ENCODE data around the gene TMEM242.
A peak's percentile ranks its signal among the peaks of the same experiment; 100 is the strongest.
"Not testable (repeated sequence)": the region's sequence is repeated elsewhere in the genome, so short reads cannot be mapped to it uniquely, and the experiment has no call there.

The TMEM242 gene

DNA sequence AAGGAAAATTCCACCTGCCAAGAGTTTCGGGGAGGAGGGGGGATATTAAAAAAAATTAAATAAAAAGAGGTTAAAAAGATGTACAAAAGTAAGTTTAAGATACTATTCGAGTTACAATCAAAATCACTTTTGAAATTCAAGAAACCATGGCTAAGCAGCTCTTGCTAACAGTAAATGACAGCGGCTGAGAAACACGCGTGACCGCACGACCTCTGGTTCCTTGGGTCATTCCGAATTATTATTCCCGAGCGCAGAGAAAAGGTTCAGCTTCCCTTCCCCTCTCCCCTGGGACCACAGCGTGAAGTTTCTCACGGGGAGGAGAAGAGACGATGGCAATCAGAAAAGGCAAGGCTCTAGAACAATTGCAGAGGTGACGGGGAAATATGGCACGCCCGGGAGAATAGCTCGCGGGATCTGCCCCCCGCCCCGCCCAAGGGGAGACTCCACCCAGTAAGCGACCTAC lies 496 bp downstream of the TMEM242 start:
- peak in 1 of 2 donors; percentile 91 for ATAC-seq

DNA sequence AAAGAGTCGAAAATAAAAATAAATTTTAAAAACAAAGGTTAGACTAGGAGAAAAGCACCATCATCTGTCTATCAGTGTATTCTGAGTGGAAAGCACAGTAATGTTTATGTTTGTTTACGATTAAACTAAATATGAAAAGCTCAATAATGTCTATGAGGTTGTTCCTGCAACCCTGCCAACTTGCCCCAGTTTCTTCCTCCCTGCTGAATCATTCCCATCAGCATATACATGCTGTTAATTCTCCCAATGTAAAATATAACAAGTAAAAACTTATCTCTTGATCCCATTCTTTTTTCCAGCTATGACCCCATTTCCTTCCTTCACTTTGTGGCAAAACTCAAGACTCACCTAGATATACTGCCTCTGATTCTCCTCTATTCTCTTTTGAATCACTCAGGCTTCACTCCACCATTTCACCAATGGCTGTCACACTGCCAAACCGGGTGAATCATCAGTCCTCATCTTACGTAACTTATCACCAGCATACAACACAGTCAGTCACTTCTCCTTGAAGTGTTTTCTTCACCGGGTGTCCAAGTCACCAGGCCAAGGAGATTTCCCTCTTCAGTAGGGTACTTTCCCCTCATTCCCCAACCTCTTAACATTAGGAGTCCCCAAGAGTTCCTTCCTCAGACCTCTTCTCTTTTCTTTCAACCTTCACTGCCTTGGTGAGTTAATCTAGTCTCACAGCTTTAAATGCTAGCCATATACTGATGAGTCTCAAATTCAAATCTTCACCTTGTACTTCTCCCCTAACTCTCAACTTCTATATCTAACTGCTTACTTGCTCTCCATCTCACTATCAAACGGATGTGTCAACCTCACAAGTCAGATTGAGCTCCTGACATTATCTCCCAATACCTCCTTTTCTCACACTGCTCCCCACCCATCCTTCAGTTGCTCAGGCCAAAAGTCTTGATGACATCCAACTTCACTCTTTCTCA lies 6.2 kb downstream of the TMEM242 start:
- peak; percentile 39 to 43 for ATAC-seq

GRCh38 chr6:157314705-157315321 lies 8.5 kb downstream of the TMEM242 start:
- ATAC-seq, result peak; percentile 57 to 72

DNA sequence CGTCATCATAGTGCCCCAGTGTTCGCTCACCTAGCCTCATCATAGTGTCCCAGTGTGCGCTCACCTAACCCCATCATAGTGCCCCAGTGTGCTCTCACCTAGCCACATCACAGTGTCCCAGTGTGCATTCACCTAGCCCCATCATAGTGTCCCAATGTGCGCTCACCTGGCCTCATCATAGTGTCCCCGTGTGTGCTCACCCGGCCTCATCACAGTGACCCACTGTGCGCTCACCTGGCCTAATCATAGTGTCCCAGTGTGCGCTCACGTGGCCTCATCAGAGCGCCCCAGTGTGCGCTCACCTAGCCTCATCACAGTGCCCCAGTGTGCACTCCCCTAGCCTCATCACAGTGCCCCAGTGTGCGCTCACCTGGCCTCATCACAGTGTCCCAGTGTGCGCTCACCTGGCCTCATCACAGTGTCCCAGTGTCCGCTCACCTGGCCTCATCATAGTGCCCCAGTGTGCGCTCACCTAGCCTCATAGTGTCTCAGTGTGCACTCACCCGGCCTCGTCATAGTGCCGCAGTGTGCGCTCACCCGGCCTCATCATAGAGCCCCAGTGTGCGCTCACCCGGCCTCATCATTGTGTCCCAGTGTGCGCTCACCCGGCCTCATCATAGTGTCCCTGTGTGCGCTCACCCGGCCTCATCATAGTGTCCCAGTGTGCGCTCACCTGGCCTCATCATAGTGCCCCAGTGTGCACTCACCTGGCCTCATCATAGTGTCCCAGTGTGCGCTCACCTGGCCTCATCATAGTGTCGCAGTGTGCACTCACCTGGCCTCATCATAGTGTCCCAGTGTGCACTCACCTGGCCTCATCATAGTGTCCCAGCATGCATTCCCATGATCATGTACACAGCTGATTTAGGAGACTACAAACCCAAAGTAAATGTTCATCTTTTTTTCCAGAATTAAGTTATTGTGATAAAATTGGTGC lies 9.5 kb downstream of the TMEM242 start:
- ATAC-seq, result no peak

DNA sequence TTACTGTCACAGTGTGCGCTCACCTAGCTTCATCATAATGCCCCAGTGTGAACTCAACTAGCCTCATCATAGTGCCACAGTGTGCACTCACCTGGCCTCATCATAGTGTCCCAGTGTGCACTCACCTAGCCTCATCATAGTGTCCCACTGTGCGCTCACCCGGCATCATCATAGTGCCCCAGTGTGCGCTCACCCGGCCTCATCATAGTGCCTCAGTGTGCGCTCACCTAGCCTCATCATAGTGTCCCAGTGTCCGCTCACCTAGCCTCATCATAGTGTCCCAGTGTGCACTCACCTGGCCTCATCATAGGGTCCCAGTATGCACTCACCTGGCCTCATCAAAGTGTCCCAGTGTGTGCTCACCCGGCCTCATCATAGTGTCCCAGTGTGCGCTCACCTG lies 10.6 kb downstream of the TMEM242 start:
- ATAC-seq, result no peak

DNA sequence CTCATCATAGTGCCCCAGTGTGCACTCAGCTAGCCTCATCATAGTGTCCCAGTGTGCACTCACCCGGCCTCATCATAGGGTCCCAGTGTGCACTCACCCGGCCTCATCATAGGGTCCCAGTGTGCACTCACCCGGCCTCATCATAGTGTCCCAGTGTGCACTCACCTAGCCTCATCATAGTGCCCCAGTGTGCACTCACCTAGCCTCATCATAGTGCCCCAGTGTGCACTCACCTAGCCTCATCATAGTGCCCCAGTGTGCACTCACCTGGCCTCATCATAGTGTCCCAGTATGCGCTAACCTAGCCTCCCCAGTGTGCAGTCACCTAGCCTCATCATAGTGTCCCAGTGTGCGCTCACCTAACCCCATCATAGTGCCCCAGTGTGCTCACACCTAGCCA lies 12.6 kb downstream of the TMEM242 start:
- not testable (repeated sequence) for ATAC-seq

DNA sequence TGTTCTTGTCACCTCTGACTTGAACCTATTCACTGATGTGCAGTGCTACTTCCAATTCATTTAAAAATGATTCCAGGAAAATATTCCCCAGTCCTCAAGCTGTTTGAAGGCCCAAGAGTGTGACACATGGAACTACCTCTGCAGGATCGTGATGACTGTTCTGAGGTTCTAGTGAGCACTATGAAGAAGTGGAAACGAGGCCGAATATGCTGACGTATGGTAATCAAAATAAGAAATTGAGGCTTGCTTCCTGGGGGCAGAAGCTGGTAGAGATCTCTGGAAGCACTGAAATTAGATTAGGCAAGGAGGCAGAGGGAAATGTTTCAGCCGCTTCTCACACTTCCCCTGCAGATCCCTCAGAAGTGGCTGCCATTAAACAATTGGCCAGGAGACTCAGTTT lies 15.7 kb downstream of the TMEM242 start:
- ATAC-seq, result no peak

DNA sequence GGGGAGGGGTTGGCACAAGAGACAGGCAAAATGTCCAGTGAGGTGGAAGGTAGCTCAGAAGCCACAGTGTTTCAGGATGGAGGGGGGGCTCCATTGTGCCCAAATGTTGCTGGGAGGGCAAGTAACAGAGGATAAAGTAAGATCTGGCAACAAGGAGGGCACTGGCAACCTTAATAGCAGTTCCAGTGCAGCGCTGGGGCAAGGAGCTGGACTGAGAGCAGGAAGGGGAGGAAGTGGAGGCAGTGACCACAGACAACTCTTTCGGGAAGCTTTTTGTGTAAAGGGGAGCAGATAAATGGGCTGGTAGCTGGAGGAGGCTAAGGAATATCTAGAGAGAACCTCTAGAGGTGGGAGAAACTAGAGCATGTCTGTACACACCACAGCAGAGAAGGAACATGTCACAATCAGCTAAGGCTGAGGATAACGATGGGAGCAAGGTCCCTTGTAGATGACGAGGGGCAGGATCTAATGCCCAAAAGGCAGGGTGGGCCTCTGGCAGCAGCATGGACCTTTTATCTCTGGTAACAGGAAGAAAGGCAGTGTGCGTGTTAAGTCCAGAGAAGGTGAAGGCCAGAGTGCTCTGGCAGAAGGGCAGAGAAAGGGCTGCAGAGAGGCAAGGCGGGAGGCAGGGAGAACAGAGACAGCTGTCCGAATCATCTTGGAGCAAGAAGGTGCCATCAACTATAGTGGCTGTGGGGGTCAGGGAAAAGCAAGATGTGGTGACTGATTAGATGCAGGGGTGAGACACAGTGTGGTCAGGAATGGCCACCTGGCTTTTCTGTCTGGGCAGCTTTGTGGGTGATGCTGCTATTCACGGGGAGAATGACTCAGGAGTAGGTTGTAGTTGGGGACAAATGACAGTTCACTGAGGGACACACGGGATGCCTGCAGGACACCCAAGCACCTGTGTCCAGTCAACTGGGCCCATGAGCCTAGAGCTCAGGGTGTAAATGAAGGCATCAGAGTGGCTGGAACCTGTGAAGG lies 17.4 kb downstream of the TMEM242 start:
- no peak for ATAC-seq

DNA sequence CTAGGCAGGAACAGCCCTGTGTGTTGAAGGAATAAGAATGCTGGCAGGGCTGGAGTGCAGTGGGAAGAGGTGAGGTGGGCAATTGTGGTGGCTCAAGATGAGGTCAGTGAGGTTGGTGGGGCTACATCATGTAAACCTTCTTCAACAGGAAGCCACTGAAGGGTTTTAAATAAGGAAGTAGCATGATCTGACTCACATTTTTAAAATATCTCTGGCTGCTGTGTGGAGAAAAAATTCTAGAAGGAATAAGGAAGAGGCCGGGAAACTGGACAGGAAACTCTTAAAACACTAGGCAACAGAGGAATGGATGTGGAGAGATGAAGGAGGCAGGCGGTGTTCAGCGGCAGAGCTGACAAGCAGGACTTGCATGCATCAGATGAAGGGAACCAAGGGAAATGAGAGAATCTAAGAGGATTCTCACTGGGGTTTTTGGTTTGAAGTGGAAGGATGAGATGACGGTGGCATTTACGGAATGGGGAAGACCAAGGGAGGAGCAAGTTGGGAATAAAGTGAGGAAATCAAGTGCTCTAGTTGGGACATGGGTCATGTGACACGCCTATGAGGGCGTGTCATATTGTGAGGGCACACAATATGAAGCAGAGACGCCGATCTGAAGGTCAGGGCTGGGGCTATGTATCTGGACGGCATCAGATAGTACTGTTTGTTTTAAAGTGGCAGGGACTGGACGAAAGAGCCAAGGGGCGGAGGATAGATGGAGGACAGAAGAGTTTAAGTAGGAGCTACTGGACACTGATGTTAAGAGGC lies 18.2 kb downstream of the TMEM242 start:
- ATAC-seq, result no peak

- no peak for ATAC-seq
Measured at GRCh38 chr6:157302736-157303135, 20.6 kb downstream of the TMEM242 start.

DNA sequence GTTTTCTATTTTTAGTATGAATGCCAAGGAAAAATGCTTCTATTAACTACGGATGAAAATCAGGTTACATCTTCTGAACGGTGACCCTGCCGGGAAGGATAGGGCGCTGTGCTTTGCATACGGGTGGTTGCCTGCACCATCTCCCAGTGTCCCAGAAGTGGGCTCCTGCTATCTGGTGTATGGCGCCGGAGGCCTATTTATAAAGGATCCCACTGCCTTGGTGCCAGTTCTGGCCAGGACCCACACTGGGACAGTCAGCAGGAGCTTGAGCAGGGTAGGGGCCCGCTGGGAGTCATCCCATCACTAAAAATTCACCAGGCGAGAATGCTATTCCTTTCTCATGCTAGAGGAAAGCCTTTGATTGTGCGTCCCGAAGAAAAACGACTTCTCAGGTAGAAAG lies 22.9 kb downstream of the TMEM242 start:
- no peak for ATAC-seq

DNA sequence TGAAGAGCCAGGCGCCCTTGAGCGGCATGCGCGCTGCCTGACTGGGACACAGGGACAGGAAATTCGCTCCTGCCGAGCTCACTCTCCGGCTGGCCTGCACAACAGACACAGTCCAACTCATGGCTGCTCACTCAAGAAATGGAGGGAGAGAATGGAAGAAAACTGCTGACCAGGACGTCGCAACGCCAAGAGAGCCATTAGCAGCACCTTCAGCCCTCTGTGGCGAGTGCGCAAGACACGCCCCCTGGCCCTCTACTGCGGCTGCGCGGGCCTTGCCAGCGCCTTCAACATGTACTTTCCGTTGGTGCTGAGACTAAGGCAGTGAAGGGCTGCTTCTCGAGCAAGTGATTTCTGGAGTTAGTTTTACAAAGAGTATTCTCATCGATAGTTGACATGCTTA lies 23.3 kb downstream of the TMEM242 start:
- ATAC-seq, result no peak

- no peak for ATAC-seq
Measured at GRCh38 chr6:157298216-157298724, 25.0 kb downstream of the TMEM242 start.

DNA sequence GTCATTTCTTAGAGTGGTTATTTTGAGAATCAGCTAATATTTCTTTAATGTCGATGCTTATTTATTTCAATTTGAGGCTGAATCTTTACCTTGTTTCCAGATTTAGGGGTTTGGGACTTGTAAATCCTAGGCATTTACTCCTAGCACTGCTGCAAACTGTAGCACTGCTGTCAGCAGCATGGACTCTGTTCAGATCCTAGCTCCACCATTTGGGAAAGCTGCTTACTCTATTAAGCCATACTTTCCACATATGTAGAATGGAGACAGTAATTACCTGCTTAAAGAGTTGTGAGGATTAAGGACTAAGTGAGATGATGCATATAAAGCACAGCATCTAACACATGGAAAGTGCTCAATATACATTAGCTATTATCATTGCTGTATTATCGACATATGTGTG lies 28.7 kb downstream of the TMEM242 start:
- ATAC-seq, result no peak

- ATAC-seq, result no peak
Measured at GRCh38 chr6:157293780-157294179, 29.5 kb downstream of the TMEM242 start.

DNA sequence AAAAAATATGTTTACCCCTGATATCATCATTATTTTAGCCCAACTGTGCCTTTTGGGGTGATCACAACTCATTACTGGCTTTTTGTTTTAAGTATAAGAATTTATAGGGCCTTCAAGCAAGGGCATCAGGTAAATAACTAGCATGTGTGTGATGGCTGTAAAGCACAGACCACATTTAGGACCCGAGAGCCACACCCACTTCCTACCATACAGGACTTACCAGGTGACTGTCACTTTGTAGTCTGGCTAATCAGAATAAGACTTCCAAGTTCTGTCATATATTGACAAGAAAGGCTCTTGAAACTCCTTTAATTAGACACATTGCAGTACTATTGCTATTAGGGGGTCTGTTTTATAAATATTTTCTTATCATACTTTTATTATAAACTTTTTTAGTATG lies 31.1 kb downstream of the TMEM242 start:
- ATAC-seq, result no peak

GRCh38 chr6:157291356-157291755 lies 32.0 kb downstream of the TMEM242 start:
- no peak for ATAC-seq

- ATAC-seq, result no peak
Measured at GRCh38 chr6:157290797-157291196, 32.5 kb downstream of the TMEM242 start.

- no peak for ATAC-seq
Measured at GRCh38 chr6:157289764-157290163, 33.6 kb downstream of the TMEM242 start.

DNA sequence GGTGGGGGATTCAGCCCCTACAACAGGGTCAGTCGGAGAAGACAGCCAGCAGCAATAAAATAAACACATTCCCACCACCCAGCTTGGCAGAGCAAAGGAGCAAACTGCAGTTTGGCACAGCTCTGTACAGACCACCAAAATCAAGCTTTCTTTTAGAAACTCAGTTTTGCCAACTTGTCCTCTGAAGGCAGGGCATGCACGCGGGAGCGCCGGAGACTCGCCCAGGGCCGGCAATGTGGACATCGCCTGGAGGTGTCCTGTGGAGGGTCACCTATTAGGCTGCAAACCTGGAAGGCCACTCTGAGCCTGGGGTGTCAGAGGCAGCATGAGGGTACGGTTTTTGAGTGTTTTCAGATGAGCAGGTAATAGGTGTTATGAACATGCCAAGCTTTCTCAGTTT lies 34.7 kb downstream of the TMEM242 start:
- ATAC-seq, result no peak

DNA sequence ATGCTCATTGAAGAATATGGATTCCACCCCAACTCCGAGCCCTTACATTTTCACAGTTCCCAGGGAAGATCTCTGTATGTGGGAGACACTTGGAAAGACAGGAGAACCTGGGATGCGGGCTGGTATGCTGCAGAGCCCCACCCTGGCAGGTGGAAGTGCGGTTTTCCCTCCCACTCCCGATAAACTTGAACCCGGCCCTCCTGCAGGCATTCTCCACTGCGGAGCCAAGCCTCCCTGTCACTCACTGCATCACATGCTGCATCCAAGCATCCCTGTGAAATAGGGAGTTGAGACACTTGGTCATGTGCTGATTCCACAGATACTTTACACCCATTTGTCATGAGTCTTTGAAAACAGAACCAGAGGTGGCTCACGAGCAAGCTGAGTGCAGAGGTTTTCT lies 35.4 kb downstream of the TMEM242 start:
- no peak for ATAC-seq

All from activated CD4-positive, CD25-positive, alpha-beta regulatory T cell treated with anti-CD3 and anti-CD28 coated beads, Interleukin-2, amount 50 U/mL, for 24 hours (primary cell).